ENCODE results near the gene PAOX.
"Not testable (repeated sequence)": the region's sequence is repeated elsewhere in the genome, so short reads cannot be mapped to it uniquely, and the experiment has no call there.

The PAOX gene

GRCh38 chr10:133365461-133366129 is 13.5 kb upstream of the PAOX start:
- DNase-seq, result no peak

GRCh38 chr10:133366130-133366478 is 13.0 kb upstream of the PAOX start:
- DNase-seq, result no peak

GRCh38 chr10:133366751-133367150 is 12.3 kb upstream of the PAOX start:
- DNase-seq, result no peak

- DNase-seq, result not testable (repeated sequence)
Observed at GRCh38 chr10:133367461-133367860, 11.6 kb upstream of the PAOX start.

- DNase-seq, result no peak
Observed at GRCh38 chr10:133368153-133368552, 10.9 kb upstream of the PAOX start.

- no peak for DNase-seq
Observed at GRCh38 chr10:133370030-133370786, 8.9 kb upstream of the PAOX start.

- DNase-seq, result no peak
Observed at GRCh38 chr10:133372507-133372906, 6.6 kb upstream of the PAOX start.

- peak; percentile 80 for DNase-seq
Observed at GRCh38 chr10:133373174-133374090, 5.6 kb upstream of the PAOX start, which contains the start of gene ECHS1. Gene ECHS1, minus strand, starts transcription at chr10:133373354. Its CDS starts 21 bp downstream, at chr10:133373333.

GRCh38 chr10:133375357-133376115 is 3.5 kb upstream of the PAOX start:
- DNase-seq, result no peak

GRCh38 chr10:133376183-133376582 is 2.9 kb upstream of the PAOX start:
- not testable (repeated sequence) for DNase-seq

- no peak for DNase-seq
Observed at GRCh38 chr10:133377025-133377817, 1.8 kb upstream of the PAOX start.

GRCh38 chr10:133377818-133378250 is 1.2 kb upstream of the PAOX start:
- no peak for DNase-seq

- DNase-seq, result peak; percentile 29
Observed at GRCh38 chr10:133378251-133379096, 588 bp upstream of the PAOX start.

GRCh38 chr10:133379801-133380666 is 972 bp downstream of the PAOX start:
- DNase-seq, result no peak

- no peak for DNase-seq
Observed at GRCh38 chr10:133381036-133381435, 2.0 kb downstream of the PAOX start.

GRCh38 chr10:133383551-133383950 is 4.5 kb downstream of the PAOX start:
- DNase-seq, result no peak

- DNase-seq, result no peak
Observed at GRCh38 chr10:133384071-133384470, 5.0 kb downstream of the PAOX start.

- no peak for DNase-seq
Observed at GRCh38 chr10:133385214-133385613, 6.2 kb downstream of the PAOX start.

GRCh38 chr10:133386951-133387350 is 7.9 kb downstream of the PAOX start:
- not testable (repeated sequence) for DNase-seq

All from RPMI8226 (cell line).